Myocyte (in vitro differentiated cells): ENCODE data around the gene MYO9B. TPM values are rescaled to one million over a fixed set of nuclear protein-coding genes. Genes with fewer than 3 reads are reported as not detected.

ENCODE experiments used
- DNase-seq: peaks from one replicate; pipeline ENCODE4 v3.0.0-alpha.2; 2012; ENCODE audit warnings: low read depth
- polyA plus RNA-seq: library from polyadenylated mRNA; unstranded; fragments of >200 nt; gene quantifications from one replicate; pipeline ENCODE4 v1.2.1, GENCODE V29; 2012; ENCODE audit warnings: missing spikeins
- total RNA-seq: library from RNA; depleted of rRNA; stranded (reverse); fragments of >200 nt; gene quantifications from 2 replicates; pipeline ENCODE4 v1.2.3, GENCODE V29; 2014

MYO9B gene, protein sequence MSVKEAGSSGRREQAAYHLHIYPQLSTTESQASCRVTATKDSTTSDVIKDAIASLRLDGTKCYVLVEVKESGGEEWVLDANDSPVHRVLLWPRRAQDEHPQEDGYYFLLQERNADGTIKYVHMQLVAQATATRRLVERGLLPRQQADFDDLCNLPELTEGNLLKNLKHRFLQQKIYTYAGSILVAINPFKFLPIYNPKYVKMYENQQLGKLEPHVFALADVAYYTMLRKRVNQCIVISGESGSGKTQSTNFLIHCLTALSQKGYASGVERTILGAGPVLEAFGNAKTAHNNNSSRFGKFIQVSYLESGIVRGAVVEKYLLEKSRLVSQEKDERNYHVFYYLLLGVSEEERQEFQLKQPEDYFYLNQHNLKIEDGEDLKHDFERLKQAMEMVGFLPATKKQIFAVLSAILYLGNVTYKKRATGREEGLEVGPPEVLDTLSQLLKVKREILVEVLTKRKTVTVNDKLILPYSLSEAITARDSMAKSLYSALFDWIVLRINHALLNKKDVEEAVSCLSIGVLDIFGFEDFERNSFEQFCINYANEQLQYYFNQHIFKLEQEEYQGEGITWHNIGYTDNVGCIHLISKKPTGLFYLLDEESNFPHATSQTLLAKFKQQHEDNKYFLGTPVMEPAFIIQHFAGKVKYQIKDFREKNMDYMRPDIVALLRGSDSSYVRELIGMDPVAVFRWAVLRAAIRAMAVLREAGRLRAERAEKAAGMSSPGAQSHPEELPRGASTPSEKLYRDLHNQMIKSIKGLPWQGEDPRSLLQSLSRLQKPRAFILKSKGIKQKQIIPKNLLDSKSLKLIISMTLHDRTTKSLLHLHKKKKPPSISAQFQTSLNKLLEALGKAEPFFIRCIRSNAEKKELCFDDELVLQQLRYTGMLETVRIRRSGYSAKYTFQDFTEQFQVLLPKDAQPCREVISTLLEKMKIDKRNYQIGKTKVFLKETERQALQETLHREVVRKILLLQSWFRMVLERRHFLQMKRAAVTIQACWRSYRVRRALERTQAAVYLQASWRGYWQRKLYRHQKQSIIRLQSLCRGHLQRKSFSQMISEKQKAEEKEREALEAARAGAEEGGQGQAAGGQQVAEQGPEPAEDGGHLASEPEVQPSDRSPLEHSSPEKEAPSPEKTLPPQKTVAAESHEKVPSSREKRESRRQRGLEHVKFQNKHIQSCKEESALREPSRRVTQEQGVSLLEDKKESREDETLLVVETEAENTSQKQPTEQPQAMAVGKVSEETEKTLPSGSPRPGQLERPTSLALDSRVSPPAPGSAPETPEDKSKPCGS (N-terminal part only)
- 35.8 and 43.4 TPM in 2 replicates for total RNA-seq
- 51.2 TPM for polyA plus RNA-seq

DNA sequence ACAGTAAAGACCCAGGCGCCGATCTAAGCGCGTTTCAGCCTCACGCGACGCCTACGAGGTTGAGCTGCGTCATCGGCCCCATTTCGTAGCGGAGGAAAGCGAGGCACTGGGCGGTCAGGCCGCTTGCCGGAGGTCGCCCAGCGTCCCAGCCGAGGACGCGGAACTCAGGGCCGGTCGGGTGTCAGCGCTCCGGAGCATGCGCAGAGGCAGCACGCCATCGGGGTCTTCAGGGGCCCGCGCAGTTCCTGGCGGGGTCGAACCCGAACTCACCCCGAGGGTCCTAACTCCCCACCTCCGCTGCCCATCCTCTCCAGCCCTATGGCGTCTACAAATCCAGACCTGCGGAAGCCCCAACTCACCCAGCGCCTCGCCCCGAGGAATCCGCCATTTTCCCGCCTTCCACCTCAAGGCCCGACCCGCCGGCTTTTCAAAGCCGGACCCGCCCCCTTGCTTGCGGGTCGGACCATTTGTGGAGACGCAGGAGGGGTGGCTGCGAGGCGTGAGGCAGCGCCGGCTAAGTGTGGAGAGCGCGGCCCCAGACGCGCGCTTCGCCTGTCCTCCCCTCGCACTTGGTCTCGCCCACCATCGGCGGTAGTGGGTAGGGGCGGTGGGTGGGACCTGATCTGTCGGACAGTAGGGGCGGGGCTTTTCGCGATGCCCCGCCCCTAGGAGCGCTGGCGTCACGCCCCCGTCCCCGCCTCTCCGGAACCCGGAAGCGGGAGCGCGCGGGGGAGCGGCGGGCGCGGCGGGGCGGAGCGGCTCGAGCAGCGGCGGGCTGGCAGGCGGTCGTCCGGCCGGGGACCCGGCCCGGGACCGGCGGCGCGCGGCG lies at the start of gene MYO9B, which contains the start of gene HAUS8:
Gene MYO9B (plus strand): TSS at position 743 of the 829 bp plus-strand sequence. CDS start 25,941 bp downstream, outside the sequence.
Gene HAUS8 (minus strand): TSS at position 418 of the 829 bp plus-strand sequence. CDS start 30 bp downstream, at position 388.
- peak; percentile 99 for DNase-seq

DNA sequence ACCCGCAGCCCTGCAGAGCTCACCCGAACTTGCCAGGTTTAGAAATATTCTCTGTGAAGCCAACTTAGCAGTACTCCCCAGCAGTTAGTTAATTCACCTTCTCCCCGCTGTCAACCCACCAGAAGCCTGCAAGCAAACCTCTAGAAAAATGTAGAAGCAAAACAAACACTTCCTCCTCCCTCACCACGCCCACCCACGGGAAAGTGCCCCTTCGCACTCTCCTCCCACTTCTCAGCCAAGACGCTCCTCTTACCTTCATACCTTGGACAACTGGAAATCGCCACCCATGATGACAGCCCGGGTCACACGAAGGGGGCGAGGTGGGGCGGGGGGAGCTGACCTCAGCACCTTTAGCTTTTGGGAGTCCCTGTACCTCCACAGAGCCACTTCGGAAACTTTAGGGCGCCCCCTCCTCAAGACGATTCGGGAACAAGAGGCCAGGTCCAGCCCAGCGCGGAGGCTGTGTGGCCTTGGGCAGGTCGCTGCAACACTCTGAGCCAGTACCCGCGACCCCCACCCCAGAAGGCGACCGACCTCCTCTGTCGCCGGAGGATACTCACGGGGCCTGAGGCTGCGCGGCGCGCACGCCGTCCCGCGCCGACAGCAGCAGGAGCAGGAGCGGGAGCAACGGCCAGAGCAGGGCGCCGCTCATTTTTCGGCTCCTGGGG lies 49.5 kb upstream of the MYO9B start:
- no peak for DNase-seq

DNA sequence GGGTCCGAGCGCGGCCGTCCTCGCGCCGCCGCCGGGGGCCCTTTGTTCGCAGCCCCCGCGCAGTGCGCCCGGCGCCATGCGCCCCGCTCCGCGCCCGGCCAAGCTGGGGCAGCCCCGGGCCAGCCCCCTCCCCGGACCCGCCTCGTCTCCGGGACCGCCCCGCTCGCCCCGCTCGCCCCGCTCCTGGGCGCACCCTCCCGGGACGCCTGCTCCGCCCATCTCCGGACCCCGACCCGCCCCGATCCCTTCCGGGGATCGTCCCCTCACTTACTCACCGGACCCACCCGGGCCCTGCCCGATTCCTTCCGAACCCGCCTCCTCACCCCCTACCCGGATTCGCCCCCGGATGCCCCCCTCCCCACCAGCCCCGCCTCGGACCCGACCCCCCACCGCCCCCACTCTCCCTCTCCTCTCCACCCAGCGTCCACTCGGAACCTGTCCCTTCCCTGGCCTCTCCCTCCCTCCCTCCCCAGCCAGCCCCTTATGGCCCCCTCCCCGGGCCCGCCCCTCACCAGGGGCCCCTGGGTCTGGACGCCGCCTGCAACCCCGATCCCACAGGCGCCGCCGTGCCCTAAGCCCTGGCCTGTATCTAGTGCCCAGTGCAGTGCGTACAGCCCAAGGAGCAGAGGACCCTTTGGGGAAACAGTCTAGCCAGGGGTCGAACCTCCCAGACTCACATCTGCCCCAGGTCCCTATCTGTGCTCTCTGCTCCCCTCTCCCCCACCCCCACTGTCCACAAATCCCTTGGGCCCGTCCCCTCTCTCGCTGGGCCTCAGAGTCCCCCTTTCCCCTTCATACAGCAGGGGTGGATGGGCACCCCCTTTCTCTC lies 48.7 kb upstream of the MYO9B start, which contains the start of gene CPAMD8:
Gene CPAMD8 (minus strand): TSS at position 105 of the 829 bp plus-strand sequence. CDS start 168 bp downstream, outside the sequence.
- DNase-seq = no peak

DNA sequence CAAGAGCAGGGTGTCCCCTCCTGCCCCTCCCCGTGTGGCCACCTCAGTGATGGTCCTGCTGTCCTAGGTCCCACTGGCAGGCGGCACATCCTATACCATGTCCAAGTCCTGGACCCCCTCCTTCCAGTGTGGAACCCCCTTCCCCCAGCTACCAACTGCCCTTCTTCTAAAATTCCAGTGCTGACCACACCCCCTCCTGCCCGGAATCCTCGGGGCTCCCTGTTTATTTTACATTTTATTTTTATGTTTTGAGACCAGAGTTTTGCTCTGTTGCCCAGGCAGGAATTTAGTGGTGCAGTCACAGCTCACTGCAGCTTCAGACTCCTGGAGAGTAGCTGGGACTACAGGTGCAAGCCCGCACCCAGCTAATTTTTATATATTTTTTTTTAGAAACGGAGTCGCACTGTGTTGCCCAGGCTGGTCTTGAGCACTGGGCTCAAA lies 48.0 kb upstream of the MYO9B start:
- no peak for DNase-seq

DNA sequence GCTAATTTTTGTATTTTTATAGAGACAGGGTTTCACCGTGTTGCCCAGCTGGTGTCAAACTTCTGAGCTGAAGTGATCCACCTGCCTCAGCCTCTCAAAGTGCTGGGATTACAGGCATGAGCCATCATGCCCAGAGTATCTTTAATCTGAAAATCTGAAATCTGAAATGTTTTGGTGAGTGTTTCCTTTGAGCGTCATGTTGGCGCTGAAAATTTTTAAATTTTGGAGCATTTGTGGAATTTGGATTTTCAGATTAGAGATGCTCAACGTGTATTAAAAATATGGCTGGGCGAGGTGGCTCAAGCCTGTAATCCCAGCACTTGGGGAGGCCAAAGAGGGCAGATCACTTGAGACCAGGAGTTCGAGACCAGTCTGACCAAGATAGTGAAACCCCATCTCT lies 43.8 kb upstream of the MYO9B start:
- DNase-seq = no peak

DNA sequence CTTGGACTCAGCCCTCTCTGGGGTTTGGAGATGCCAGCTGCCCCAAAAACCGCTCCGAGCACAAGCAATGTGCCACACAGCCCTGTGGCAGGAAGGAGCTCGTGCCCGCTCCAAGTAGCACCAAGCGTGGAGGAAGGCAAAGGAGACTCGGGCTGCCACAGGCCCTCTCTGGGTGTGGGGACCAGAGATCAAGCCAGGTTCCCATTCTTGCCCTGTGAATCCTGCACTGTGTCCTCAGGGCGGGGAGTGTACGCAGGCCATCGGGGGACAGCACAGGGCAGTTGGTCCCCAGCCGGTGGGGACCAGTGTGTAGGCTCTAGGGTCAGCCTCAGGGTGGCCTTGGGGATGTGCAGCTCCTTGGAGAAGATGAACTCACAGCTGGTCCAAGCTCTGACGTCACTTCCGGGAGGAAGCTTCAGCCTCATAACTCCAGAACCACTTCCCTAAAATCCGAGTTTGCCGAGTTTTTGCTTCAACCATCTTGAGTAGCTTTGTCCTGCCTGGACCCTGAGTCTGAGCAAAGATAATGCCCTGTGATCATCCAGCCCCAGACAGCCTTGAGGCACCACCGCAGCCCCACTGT lies 39.6 kb upstream of the MYO9B start:
- DNase-seq = no peak

DNA sequence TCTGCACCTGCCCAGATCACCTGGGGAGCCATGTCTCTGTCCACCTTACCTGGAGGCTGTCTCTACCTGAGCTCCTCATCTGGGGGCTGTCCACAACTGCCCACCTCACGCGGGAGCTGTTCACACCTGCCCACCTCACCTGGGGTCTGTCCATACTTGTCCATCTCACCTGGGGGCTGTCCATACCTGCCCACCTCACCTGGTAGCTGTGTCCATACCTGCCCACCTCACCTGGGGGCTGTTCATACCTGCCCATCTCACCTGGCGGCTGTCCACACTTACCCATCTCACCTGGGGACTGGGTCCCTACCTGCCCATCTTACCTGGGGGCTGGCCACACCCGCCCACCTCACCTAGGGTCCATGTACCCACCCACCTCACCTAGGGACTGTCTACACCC lies 38.9 kb upstream of the MYO9B start:
- DNase-seq = no peak

DNA sequence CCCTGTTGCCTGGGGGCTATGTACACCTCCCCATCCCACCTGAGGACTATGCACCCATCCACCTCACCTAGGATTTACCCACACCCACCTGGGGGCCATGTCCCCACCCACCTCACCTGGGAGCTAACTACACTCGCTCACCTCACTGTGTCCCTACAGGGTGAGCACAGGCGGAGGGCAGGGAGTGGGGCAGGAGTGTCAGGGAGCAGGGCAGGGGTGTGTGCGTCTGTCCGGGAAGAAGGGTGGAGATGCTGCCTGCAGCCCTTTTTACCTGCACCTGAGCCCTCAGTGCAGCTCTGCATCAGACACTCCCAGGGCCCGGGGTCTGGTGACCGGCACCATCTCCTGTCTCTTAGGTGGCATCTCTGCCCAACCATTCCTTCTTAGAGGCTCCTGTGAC lies 38.4 kb upstream of the MYO9B start:
- DNase-seq = no peak

DNA sequence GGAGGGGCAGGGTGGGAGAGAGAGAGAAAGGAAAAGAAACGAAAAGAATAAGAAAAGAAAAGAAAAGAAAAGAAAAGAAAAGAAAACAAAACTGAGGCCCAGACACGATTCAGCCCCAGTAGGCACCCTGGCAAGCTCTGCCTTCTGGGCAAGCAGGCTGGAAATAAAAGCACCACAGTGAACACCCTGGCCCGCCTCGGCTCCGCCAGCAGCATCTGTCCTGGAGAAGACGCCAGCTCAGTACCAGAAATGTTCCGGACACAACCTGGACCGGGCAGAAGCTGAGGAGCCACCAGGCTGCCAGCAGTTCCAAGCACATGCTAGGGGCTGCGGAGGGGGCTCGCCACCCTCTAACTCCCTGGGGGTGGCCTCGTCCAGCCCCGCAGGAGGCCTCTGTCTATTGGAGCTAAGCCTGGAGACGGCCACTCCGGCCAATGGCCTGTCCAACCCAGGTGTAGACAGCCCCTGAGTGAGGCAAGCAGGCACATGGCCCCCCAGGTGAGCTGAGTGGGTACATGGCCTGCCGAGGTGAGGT lies 37.5 kb upstream of the MYO9B start:
- no peak for DNase-seq

DNA sequence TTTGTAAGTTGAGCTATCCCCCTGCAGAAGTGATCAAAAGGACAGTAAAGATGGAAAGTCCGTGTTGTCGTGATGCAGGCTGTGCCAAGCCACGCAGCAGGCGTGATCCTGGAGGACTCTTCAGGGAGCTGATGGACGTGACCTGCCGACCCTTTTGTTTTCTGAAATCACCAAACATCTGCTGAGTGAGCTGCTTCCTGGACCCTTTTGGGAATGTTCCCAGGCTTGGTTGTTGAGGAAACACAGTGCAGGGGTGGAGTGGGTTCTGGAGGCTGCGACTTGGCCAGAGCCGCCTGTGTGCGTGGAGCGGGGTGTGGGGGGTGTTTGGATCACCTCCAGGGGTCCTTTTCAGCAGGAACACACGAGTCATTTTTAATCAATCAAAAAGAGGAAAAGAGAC lies 33.6 kb upstream of the MYO9B start:
- DNase-seq = peak; percentile 34

DNA sequence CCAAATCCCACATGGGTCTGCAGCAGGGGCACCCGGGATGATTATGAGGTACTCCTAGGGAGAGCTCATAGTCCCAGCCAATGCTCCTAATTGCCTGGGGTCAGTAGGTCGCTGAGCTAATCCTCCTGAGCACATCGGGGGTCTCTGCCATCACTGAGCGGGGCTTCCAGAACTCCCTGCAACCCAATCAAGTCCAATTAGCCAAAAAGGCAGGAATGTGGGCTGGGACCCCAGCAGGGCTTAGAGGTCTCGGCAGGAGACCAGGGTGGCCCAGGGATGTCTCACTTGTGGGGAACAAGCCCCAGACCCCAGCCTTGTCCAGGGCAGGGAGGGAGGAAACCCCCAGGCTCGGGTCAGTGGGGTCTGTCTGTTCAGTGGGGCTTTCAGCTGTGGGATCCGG lies 31.8 kb upstream of the MYO9B start:
- no peak for DNase-seq

DNA sequence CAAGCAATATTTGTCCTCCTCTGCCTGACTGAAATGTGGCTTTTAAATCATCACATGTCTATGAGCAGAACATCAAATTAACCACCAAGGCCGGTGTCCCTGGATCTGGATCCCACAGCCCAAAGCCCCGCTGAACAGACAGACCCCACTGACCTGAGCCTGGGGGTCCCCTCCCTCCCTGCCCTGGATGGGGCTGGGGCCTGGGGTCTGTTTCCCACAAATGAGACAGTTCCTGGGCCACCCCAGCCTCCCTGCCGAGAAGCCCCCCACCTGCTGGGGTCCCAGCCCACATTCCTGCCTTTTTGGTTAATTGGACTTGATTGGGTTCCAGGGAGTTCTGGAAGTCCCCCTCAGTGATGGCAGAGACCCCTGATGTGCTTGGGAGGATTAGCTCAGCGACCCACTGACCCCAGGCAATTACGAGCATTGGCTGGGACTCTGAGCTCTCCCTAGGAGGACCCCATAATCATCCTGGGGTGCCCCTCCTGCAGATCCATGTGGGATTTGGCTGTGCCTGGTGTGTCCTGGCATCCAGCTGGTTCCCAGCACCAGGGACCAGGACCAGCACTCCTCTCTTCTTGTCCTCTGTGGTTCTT lies 29.6 kb upstream of the MYO9B start:
- no peak for DNase-seq

DNA sequence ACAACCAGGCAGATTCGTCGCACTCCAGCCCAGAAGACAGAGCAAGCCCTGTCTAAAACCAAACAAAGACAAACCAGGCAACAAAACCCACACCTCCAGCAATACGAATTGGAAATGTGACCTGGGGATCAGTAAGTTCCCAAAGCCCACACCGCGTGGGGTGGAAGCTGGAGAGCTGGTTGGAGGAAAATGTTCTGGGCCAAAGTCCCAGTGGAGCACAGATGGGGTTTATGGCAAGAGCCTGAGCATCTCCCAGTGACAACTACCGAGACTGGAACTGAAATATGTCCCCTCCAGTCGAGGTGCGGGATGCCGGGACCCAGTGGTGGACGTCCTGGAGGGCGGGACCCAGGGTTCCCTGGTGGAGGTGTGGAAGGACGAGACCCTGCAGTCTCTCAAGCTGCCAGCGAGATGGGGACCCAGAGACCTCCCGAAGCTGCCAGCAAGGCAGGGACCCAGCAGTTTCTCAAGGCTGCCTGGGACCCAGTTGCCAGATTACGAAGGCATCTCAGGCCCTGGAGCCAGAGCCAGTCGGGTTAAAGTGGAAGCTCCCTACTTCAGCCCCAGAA lies 26.6 kb upstream of the MYO9B start:
- no peak for DNase-seq

DNA sequence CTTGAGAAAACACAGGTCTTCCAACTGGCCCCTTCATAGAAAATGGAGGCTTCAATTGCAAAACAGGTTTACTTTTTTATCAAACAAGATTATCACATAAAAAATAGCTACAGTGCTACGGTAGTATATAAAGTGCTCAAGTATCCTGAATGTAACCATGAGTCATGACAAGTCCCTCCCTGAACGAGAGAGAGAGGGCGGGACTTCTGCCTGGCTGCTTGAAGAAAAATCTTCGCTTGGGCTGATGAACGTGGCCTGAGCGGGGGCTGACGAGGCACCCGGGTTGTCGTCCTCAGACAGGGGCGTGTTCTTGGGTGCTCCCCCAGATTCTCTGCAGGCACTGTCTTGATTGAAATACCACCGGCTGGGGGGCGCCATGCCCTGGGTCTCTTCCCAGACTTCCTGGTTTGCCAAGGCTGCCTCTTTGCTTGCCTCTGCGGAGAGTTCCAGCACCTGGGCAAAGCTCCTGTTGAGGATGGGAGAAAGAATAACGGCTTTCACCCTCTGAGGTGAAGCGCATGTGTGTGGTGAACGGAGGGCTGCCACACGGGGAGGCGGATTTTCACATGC lies 25.8 kb upstream of the MYO9B start:
- DNase-seq = peak; percentile 5

DNA sequence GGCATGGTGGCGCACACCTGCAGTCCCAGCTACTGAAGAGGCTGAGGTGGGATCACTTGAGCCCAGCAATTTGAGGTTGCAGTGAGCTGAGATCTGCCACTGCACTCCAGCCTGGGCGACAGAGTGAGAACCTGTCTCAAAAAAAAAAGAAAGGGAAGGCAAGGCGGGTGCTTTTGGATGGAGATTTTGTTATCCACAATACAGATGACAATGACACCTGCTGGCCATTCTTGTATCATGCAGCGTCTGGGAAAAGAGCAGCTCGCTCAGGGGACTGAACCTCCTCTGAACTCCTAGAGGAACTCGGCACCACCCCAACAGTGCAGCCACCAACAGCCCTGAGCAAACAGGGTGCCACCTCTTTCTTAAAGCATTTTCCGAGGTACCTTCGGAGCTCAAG lies 23.1 kb upstream of the MYO9B start:
- peak; percentile 57 for DNase-seq

DNA sequence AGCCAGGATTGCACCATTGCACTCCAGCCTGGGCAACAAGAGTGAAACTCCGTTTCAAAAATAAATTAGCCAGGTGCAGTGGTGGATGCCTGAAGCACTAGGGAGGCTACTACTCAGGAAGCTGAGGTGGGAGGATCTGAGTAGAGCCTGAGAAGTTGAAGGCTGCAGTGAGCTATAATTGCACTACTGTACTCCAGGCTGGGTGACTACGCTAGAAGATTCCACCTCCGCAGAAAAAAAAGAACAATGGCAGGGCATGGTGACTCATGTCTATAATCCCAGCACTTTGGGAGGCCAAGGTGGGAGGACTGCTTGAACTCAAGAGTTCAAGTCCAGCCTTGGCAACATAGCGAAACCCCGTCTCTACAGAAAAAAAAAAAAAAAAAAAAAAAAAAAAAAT lies 20.8 kb upstream of the MYO9B start:
- no peak for DNase-seq

DNA sequence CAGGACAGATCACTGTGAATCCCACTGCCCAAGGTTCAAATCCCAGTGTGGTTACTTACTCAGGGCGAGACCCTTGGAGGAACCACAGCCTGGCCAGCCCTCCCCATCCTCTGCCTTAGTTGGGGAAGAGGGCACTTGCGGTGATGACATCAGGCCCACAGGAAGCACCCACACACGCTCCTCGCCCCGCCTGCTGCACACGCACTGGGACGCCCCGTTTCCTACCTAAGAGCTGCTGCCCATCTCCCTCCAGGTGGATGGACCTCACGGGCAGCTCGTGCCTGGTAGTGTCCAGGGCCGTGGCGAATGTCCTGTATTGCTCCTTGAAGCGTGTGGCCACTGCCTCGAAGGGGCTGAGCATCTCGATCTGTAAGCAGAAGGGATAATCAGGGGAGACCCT lies 19.9 kb upstream of the MYO9B start:
- no peak for DNase-seq
